Heart left ventricle (tissue), 13 donors: Measurements from ENCODE around the gene SMCHD1.
"Not testable (repeated sequence)": the region's sequence is repeated elsewhere in the genome, so short reads cannot be mapped to it uniquely, and the experiment has no call there.

Experiments
- POLR2A ChIP-seq, 2 donors: fragments of 450-650 bp; IDR thresholded peaks; one replicate each; pipeline ENCODE4 v1.6.1; 2017; ENCODE audit warnings: antibody characterized with exemption in 2 of 2, mild to moderate bottlenecking in 2 of 2, moderate library complexity in 2 of 2
- TF ChIP-seq, protein P1 (sequence below), 12 donors: fragments of 200-600 bp; sonication (generic) in 4 of 12; IDR thresholded peaks; one replicate each; pipeline versions ENCODE4 v1.5.0 to v1.8.0; 2018 to 2022; ENCODE audit warnings: antibody characterized with exemption in 12 of 12, mild to moderate bottlenecking in 5 of 12
- donor health status: ischemic (EF 13 %, LVEDD 7.1; RV severe dilation, severe dysfunction).
- donor health status: DM: no; HTN: yes; CAD: no.
- donor health status: DM: no; HTN: no; CAD: no.
- donor health status: ischemic (EF 25% LVEDD 6.9; RV normal size, moderate dysfunction).
- donor health status: ischemic (EF 25% LVEDD 5.7; RV mildly dilated, moderate dysfunction).
- donor health status: ischemic (EF 35%, LVEDD 5.7; RV mildly dilated, moderate dysfunction).
- donor health status: nonischemic (EF 11% LVEDD 7.7; RV severe dilation, severe dysfunction).
- donor health status: DM: yes; HTN: yes; CAD: no.
- donor health status: PGD.
- donor health status: ischemic (EF 29% LVEDD 5.4; RV normal size, mild dysfunction).
- donor health status: nonischemic (EF 23%, LVEDD 6.1; RV moderate dilation, normal function).

DNA sequence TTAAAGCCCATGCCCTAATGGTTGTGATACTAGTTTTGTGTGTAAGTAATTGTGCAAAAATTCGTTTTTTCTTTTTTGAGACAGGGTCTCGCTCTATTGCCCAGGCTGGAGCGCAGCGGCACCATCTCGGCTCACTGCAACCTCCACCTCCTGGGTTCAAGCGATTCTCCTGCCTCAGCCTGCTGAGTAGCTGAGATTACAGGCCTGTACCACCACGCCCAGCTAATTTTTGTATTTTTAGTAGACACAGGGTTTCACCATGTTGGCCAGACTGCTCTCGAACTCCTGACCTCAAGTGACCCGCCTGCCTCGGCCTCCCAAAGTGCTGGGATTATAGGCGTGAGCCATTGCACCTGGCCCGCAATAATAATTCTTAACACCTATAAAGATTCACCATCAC lies 196.9 kb downstream of the SMCHD1 start:
- TF ChIP-seq, protein P1, sequence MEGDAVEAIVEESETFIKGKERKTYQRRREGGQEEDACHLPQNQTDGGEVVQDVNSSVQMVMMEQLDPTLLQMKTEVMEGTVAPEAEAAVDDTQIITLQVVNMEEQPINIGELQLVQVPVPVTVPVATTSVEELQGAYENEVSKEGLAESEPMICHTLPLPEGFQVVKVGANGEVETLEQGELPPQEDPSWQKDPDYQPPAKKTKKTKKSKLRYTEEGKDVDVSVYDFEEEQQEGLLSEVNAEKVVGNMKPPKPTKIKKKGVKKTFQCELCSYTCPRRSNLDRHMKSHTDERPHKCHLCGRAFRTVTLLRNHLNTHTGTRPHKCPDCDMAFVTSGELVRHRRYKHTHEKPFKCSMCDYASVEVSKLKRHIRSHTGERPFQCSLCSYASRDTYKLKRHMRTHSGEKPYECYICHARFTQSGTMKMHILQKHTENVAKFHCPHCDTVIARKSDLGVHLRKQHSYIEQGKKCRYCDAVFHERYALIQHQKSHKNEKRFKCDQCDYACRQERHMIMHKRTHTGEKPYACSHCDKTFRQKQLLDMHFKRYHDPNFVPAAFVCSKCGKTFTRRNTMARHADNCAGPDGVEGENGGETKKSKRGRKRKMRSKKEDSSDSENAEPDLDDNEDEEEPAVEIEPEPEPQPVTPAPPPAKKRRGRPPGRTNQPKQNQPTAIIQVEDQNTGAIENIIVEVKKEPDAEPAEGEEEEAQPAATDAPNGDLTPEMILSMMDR (IDR thresholded peaks at IDR 0.05), result not testable (repeated sequence)
- not testable (repeated sequence) for TF ChIP-seq POLR2A (IDR thresholded peaks at IDR 0.05)
